ENCODE results near the gene ID1.

- TF ChIP-seq OSR1 (CRISPR knock-in tag; IDR thresholded peaks at IDR 0.05) (no peak), POU6F1 (CRISPR knock-in tag; IDR thresholded peaks at IDR 0.05; ENCODE audit: borderline replicate concordance, low read depth) (no peak), RARB (CRISPR knock-in tag; IDR thresholded peaks at IDR 0.05) (no peak), PPARA (CRISPR knock-in tag; IDR thresholded peaks at IDR 0.05; ENCODE audit: borderline replicate concordance) (no peak), ZFP3 (CRISPR knock-in tag; IDR thresholded peaks at IDR 0.05) (no peak)
Measured at GRCh38 chr20:31577194-31577593, 27.9 kb upstream of the ID1 start.
